Omental fat pad (tissue), 4 donors: ENCODE data around the gene TTC28. TPM values are rescaled to one million over a fixed set of nuclear protein-coding genes. Genes with fewer than 3 reads are reported as not detected.

Source experiments
- ATAC-seq: fragments of 150-250 bp; one replicate; pipeline ENCODE4 v1.9.1; 2016; ENCODE audit warnings: mild to moderate bottlenecking, moderate library complexity; ENCODE audit not compliant: low FRiP score
- DNase-seq: peaks from one replicate; pipeline ENCODE4 v3.0.0-alpha.2; 2019; ENCODE audit warnings: low spot score
- CTCF ChIP-seq, 3 donors: fragments of 450-650 bp; IDR thresholded peaks; one replicate each; pipeline ENCODE4 v1.5.1; 2016 to 2017; ENCODE audit warnings: antibody characterized with exemption in 3 of 3, mild to moderate bottlenecking in 3 of 3, moderate library complexity in 2 of 3
- total RNA-seq, 4 donors: library from RNA; depleted of rRNA; stranded (reverse); fragments of >200 nt; gene quantifications; one replicate each; pipeline ENCODE4 v1.1.0, GENCODE V29; 2016

TTC28 gene
- total RNA-seq, 4 donors from 2014 or later = 28.6 to 103 (median 50.6) TPM

- DNase-seq (no peak), ATAC-seq (peak; percentile 49)
- no peak for TF ChIP-seq CTCF (IDR thresholded peaks at IDR 0.05)
Observed at GRCh38 chr22:28435982-28436381, 243.7 kb downstream of the TTC28 start.

- DNase-seq (no peak), ATAC-seq (no peak)
- TF ChIP-seq CTCF (IDR thresholded peaks at IDR 0.05) = no peak
Observed at GRCh38 chr22:28435140-28435768, 244.4 kb downstream of the TTC28 start.

- no peak for DNase-seq
- no peak for ATAC-seq
- no peak for TF ChIP-seq CTCF (IDR thresholded peaks at IDR 0.05)
Observed at GRCh38 chr22:28430466-28431025, 249.1 kb downstream of the TTC28 start.

- no peak for ATAC-seq
- no peak for TF ChIP-seq CTCF (IDR thresholded peaks at IDR 0.05)
Observed at GRCh38 chr22:28429711-28430110, 249.9 kb downstream of the TTC28 start.

GRCh38 chr22:28428271-28428670, 251.4 kb downstream of the TTC28 start:
- ATAC-seq (no peak), DNase-seq (no peak)
- no peak for TF ChIP-seq CTCF (IDR thresholded peaks at IDR 0.05)

More at GRCh38 chr22:28429711-28430110, 249.9 kb downstream of the TTC28 start:
- DNase-seq = no peak

- ATAC-seq (no peak), DNase-seq (no peak)
- no peak for TF ChIP-seq CTCF (IDR thresholded peaks at IDR 0.05)
Observed at GRCh38 chr22:28426346-28427132, 253.1 kb downstream of the TTC28 start.
